ENCODE results near the gene ADH6.
"Not testable (repeated sequence)": the region's sequence is repeated elsewhere in the genome, so short reads cannot be mapped to it uniquely, and the experiment has no call there.

Gene ADH6

GRCh38 chr4:99219072-99219471 lies at the start of gene ADH6:
TSS of gene ADH6 (minus strand) at chr4:99219246. CDS start at chr4:99219152, 94 bp downstream.
- no peak for DNase-seq

DNA sequence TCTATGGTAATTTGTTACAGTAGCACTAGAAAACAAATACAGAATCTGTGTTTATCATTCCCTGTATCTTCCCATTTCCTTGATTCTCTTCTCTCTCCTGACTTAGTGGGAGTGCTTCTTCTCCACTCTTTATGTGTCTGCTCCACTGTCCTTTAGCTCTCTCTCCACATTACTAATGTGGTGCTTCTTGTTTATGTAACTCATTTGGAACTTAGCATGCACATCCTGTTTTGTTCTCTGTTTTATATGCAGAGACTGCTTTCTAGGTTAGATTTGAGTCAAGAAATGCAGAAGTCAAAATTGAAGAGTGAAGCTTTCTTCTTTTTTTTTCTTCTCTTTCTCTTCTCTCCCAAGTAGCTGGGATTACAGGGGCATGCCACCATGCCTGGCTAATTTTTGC lies 45.9 kb upstream of the ADH6 start:
- no peak for DNase-seq

DNA sequence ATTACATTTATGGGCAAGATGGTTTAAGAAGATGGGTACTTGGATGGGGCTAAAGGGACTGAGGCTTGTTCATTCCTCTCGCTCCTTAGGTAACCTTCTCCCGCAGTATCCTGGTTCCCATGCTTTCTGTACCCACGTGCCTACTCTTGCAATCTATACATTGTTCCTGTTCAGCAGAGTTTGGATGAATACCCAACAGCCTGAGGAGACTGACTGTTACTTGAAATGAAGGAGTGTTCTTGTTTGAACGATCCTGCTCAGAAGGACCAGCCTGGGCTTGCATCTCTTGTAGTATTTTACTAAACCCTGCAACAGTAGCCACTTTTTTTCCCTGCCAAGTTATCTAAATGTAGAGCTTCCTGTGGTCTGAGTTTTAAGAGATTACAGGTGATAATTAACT lies 33.7 kb upstream of the ADH6 start:
- no peak for DNase-seq

- DNase-seq = no peak
Observed at GRCh38 chr4:99248714-99249113, 29.7 kb upstream of the ADH6 start.

GRCh38 chr4:99235955-99236354 lies 16.9 kb upstream of the ADH6 start:
- no peak for DNase-seq

DNA sequence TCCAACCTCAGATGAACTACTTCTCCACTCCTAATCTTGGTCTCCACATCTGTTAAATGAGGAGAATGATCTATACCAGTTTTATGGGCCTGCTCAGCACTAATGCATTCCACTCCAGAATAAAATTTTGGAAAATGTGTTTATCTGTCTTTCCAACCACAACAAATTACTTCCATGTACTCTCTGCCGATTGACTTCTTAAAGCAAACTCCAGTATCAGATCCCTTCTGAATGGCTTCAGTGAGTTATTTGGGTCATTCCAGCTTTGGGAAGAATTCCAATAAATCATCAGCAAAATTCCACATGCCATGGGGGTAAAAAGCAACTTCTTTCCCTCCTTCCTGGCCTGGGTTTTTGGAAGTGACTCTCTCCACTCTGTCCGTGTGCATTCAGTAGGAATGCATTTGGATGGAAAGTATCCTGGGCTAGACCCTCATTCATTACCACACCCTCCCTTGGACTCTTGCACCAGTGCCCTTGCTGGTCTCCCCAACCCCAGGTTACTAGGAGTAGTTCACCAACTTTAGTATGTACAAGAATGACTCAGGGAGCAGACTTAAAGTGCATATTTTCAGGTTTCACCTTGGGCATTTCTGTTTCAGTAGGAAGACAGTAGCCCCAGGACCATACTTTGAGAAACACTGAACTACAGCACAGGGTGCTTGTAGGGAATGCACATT lies 15.4 kb upstream of the ADH6 start:
- no peak for DNase-seq

- not testable (repeated sequence) for DNase-seq
Observed at GRCh38 chr4:99233397-99233796, 14.4 kb upstream of the ADH6 start.

DNA sequence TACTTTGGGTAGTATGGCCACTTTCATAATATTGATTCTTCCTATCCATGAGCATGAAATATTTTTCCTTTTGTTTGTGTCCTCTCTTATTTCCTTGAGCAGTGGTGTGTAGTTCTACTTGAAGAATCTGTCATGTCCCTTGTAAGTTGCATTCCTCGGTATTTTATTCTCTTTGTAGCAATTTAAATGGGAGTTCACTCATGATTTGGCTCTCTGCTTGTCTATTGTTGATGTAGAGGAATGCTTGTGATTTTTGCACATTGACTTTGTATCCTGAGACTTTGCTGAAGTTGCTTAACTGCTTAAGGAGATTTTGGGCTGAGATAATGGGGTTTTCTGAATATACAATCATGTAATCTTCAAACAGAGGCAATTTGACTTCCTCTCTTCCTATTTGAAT lies 9.7 kb upstream of the ADH6 start:
- not testable (repeated sequence) for DNase-seq

DNA sequence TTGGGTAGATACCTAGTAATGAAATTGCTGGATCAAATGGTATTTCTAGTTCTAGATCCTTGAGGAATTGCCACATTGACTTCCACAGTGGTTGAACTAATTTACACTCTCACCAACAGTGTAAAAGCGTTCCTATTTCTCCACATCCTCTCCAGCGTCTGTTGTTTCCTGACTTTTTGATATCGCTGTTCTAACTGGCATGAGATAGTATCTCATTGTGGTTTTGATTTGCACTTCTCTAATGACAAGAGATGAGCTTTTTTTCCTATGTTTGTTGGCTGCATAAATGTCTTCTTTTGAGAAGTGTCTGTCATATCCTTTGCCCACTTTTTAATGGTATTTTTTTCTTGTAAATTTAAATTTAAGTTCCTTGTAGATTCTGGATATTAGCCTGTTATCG lies 8.6 kb upstream of the ADH6 start:
- DNase-seq = not testable (repeated sequence)

DNA sequence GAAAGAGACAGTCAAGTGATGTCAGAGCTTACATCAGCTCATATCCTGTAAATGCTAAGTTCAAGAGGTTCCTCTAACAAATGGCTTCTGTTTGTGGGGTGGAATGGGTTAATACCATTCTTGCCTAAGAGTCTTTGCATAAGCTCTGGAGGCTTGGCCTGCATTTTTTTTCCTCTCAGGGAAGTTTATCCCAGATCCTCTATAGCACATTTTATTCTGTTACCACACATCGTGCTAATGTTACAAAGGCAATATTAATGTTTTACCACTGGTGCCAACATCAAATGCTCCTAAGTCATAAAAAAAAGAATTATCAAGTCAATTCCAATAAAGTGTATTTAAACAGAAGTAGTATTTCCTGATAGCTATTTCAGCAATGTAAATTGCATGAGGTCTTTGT lies 2.9 kb upstream of the ADH6 start:
- no peak for DNase-seq

DNA sequence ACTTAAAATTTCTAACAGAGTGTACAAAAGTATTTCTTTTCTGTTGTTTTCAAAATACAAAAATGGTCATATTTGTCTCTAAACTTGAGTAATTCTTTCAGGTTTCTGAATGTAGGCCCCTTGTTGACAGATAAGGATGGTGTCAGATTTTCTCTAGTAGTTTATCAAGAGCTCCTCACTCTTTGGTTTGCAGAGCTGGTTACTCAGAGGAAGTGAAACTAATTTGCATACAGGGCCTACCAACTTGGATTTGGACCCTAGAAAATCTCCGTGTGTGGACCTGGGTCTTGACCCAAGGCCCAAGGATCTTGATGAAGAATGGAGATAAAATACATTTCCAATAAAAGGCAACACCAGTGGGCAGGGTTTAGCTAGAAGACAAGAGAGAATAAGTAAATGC lies 433 bp upstream of the ADH6 start:
- no peak for DNase-seq

- no peak for DNase-seq
Observed at GRCh38 chr4:99215521-99215920, 3.5 kb downstream of the ADH6 start.

DNA sequence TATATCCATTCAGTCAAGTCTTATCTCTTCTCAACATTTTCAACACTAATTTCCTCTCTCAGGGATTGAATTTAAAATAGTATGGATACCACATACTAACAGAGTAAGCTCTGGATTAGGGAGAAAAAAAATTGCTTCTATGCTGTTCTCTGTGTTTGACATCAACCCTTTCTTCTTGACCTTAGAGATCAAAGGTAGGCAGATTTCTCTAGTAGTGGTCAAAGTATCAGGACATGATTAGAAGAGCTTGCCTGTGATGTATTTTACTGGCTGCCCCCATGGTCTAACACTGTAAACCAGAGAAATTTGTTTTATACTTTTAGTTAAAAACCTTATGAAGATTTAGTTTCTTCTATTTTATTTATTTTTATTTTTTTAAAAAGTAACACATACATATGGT lies 8.3 kb downstream of the ADH6 start:
- DNase-seq = no peak

DNA sequence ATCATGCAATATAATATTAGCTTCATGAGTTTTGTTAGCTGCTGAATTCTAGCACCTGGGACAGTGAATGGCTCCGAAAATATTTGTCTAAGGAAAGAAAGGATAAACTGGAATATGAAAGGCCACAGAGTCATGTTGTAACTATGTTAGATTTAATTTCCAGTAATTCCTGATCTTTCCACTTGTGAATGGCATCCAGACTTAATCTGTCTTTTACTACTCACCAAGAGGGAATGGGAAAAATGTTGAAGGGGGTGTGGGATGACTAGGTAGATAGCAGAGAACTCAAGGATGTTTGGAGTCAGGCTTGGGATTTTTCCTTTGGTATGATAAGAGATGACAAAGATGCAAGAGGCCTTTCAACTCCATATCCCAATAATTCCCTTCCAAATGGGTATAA lies 9.4 kb downstream of the ADH6 start:
- DNase-seq = no peak

GRCh38 chr4:99208719-99209075 lies 10.3 kb downstream of the ADH6 start:
- no peak for DNase-seq

- DNase-seq = no peak
Observed at GRCh38 chr4:99207911-99208718, 10.9 kb downstream of the ADH6 start.

DNA sequence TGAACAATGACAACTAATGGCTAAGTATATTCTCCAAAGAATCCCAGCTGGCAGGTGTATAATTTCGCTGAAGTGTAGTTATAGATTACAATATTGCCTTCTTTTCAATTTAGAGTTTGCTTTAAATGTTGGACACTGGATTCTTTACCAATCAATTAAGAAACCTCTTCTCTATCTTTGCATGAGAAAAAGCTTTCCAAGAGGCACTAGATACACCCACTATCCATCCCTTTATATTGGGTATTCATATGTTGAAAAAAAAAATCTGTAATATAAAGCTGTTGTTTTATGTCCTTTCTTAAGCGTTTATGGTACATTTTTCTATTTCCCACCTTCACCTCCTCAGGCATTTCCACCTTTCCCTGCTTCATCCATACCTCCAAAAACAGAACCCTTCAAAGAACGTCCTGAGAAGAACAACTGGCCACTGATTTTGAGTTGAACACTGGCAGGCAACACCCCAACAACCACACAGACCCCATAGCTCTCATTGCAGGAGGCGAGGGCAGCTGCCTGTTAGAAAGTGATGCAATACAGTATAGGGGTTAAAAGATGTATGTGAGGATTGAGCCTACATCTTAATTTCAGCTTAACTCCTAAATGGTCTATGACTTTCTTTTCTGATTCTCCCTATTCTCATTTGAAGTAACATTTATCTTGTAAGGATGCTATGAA lies 11.8 kb downstream of the ADH6 start:
- DNase-seq = no peak

DNA sequence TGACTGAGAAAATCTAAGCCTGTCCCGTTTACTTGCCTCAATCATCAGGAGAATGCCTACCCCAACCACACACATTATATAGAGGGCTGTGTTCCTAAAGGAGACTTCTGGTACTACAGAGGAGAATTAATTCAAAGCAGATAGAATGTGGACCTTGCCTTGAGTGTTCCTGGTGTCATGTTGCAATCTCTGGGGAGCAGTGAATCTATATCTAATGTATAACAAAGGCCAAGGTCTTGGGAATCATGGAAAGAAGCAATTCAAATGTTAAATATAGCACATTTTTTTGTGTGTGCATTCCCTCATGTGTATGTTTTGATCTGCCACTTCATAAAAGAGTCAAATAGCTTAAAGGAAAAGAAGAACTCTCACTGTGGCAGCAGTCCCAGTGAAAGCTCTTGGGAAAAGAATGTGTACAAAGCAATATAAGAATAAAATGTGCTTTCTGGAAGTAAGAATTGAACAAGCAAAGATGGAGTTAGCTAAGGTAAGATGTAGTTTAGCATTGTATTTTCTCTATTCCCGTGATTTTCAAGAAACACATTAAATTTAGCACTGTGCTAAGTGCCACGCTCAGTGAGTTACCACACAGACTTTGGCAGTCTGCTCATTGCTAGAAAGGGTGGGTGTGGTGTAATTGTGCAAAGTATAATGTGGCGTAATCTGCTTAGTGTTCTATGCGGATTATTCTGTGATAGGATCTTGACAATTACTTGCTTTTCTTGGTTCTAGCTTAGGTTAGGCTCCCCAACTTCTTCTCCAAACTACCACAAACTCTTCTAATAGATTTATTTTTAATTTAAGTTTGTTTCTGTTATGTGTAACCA lies 13.7 kb downstream of the ADH6 start:
- DNase-seq = no peak

DNA sequence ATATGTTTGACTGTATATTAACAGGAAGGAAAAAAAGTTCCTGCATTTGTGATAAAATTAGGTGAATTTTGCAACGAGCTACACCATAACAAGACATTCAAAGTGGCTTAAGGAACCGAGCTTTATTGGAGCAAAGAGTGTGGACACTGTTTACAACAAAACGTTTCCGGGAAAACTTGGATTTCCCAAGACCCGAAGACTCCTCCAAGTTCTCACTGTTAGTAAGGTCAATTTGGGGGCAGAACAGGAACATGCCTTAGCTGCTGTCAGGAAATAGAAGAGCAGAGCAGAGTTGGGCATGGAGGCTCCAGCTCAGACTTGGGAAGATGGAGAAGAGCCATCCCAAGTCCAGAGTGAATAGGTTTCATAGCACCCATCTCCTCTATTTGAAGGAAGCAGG lies 16.5 kb downstream of the ADH6 start:
- no peak for DNase-seq

- no peak for DNase-seq
Observed at GRCh38 chr4:99202094-99202493, 17.0 kb downstream of the ADH6 start.

GRCh38 chr4:99201690-99202089 lies 17.4 kb downstream of the ADH6 start:
- no peak for DNase-seq

DNA sequence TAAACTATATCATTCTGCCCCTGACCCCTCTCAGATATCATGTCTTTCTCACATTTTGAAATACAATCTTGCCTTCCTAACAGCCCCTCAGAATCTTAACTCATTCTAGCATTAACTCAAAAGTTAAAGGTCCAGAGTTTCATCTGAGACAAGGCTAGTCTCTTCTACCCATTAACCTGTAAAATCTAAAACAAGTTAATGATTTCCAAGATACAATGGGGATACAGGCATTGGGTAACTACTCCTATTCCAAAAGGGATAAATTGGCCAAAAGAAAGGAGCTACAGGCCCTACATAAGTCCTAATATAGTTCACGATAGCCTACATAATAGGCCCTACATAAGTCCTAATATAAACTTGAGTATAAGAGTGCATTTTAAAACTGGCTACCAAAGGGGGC lies 18.9 kb downstream of the ADH6 start:
- DNase-seq = no peak

GRCh38 chr4:99190336-99190735 lies 28.7 kb downstream of the ADH6 start:
- no peak for DNase-seq

Measured in AML-193 (cell line).